DND-41 (cell line): ENCODE data around the gene DAAM2.

Source experiments
- EZH2 ChIP-seq: IDR thresholded peaks from 3 replicates; pipeline ENCODE4 v1.6.1; 2012; ENCODE audit warnings: borderline replicate concordance, low read depth, mild to moderate bottlenecking, moderate library complexity, low read length, inconsistent platforms; ENCODE audit not compliant: severe bottlenecking
- TF ChIP-seq, protein P1 (sequence below): IDR thresholded peaks from 2 replicates; pipeline ENCODE4 v1.5.1; 2012; ENCODE audit warnings: borderline replicate concordance, low read length, moderate library complexity, mild to moderate bottlenecking; ENCODE audit not compliant: poor library complexity, severe bottlenecking; ENCODE audit errors: extremely low read depth

DNA sequence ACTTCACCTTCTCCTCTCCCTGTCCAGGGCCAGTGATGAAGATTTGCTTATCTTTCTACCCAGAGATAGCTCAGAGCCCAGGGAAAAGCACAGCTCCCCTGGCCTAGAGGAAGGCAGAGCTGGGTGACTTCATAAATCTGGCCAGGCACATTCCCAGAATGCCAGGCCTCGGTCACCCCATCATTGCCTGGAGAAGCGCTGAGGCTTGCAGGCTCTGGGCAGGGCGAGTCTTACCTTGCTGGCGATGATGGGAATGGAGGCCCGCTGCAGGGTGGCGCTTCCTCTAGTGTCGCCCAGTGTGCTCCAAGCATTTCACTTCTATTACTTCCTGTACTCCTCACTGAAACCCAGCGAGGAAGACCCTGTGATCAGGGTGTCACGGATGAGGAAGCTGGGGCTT, 60.1 kb downstream of the DAAM2 start:
- TF ChIP-seq, protein P1, sequence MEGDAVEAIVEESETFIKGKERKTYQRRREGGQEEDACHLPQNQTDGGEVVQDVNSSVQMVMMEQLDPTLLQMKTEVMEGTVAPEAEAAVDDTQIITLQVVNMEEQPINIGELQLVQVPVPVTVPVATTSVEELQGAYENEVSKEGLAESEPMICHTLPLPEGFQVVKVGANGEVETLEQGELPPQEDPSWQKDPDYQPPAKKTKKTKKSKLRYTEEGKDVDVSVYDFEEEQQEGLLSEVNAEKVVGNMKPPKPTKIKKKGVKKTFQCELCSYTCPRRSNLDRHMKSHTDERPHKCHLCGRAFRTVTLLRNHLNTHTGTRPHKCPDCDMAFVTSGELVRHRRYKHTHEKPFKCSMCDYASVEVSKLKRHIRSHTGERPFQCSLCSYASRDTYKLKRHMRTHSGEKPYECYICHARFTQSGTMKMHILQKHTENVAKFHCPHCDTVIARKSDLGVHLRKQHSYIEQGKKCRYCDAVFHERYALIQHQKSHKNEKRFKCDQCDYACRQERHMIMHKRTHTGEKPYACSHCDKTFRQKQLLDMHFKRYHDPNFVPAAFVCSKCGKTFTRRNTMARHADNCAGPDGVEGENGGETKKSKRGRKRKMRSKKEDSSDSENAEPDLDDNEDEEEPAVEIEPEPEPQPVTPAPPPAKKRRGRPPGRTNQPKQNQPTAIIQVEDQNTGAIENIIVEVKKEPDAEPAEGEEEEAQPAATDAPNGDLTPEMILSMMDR, result no peak
- TF ChIP-seq EZH2, result no peak
